CD4-positive, alpha-beta T cell treated with Interleukin-17A for 4 hours (primary cell): Measurements from ENCODE around the gene DTD1.
"Not testable (repeated sequence)": the region's sequence is repeated elsewhere in the genome, so short reads cannot be mapped to it uniquely, and the experiment has no call there.

Source experiments
- DNase-seq: peaks from one replicate; pipeline ENCODE4 v3.0.0-alpha.2; 2020; ENCODE audit warnings: mixed read lengths

The DTD1 gene

DNA sequence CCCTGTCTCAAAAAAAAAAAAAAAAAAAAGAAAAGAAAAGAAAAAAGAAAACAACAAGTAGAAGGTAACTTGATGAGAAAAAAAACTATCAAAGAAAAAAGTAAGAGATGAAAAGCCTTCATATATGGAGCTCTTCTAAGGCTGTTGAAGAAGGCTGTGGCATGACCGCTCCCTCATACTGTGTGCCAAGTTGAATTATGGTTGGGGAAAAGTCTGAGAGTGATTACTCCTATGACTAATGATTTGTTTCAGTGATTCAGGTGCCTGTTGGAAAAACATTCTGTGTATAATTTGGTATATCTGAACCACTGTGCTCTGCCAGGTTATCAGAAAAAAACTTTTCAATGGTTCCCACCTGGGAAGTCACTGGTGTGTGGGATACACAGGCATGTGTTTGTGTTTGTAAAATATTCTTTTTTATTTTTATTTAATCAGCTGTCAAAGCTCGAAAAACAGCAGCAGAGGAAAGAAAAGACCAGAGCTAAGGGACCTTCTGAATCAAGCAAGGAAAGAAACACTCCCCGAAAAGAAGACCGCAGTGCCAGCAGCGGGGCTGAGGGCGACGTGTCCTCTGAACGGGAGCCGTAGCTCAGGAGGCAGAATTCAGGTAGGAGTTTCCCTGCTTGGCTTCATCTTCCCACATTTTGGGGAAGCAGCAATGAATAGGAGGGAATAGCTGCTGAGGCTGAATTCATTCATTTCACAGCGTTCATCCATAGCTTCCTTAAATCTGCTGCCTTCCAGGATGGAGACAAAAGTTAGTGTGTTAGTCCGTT, 156.0 kb downstream of the DTD1 start:
- no peak for DNase-seq

DNA sequence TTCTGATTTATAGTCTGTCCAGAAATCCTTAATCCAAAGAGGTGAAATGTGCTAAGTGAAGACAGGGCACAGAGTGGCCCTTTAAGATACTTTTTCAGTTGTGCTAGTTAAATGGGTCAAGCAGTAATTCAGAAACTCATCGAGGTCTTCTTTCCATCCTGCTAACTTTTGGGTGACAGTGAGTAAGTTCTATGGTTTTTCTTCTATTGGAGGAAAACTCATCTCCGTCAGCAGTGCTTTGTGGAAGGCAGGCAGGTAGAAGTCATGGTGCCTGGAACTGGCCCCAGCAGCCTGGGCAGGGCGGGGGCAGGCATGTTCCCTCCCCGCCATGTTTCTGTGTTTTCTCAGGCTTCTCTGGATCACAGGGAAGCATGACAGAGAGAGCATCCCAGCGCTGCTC, 159.2 kb downstream of the DTD1 start:
- no peak for DNase-seq

DNA sequence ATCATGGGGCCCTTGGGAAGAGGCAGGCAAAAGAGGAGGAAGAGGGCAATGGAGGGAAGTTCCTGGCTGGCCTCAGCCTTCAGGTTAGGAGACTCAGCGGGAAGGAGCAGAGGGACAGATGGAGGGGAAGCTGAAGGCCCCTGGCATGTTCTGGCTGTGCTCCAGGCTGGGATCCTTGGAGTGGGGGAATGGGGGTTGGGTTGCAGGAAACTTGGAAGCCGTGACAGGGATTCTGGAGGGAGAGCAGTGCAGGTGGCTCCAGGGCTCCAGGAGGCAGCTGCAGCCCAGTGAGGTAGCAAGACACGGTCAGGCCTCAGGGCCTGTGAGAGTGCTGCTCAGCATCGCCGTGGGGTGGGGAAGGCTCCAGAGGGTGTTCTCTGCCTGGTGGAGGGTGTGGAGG, 161.1 kb downstream of the DTD1 start:
- no peak for DNase-seq

DNA sequence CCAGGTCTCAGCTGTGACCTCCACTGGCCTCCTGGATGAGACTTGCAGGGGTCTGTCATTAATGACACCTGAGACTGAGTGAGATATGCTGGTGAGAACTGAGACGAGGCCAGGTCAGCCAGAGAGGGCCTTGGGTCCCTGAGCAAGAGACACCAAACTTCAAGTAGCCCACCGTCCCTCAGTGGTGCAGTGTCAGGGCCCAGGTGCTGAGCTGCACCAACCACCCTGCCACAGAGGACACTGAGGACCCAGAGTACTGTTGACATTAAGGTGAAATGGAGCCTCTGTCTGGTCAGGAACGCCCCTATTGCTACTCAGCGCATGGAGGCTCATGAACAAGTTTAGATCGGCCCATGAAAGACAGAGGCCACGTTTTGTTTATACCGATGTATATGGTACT, 161.7 kb downstream of the DTD1 start:
- no peak for DNase-seq

DNA sequence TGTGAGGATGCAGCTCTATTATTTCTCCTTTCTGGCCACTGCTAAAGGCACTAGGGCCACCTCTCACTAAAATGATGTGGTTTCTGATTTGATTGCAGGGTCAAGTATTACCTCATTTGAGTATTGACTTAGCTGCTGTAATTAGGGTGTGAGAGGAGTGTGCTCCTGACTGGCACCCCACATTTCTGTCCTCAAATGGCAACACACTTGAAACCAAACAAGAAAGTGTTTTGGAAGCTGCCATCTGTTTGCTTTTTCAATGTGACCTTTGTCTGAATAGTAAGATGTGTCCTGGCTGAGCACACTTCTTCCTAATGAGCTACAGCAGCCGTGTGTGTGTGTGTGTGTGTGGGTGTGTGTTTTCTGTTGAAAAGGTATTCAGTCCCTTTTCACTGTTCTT, 162.9 kb downstream of the DTD1 start:
- no peak for DNase-seq

DNA sequence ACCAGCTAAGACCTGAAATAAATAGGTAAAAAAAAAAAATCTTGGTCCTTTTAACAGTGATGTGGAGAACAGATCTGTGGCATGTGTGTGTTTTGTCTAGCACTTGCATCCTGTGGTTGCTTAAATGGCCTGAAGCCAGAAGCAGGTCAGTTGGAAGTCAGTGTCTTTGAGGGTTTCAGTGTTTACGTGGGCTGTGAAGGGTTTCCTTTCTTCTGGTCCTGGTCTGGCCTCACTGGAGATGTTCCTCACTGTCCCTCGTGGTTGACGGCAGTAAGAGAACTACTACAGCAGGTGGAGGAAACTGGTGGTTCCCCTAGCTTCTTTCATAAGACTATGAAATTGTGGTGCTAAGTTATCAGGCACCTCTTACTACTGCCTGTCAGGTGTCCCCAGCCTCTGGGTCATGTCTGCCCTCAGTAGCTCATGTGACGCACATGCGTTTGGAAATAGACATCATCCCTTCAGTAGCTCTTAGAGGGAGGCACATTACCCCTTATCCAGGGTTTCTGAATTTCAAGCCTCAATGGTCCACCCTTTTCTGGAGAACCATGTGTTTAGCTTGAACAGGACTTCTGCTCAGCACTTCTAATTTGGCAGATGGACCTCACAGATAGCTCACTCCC, 166.3 kb downstream of the DTD1 start:
- no peak for DNase-seq

DNA sequence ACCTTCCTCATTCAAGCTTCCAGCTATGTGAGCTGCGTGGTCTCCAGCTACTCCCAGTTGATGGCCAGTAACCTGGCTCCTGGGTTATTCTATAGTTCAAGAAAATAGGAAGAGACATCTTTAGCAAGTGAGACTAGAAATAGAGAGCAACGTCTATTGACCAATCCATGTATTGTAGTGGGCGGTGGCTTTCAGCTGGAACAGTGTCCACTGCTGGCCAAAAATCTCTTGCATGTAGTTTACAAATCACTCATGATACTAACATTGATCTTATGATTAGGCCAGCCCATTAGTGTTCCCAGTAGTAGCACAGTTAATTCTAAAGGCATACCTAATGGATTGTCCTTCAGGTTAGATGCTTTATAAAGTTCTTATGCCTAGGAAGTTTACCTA, 166.8 kb downstream of the DTD1 start:
- DNase-seq = no peak

DNA sequence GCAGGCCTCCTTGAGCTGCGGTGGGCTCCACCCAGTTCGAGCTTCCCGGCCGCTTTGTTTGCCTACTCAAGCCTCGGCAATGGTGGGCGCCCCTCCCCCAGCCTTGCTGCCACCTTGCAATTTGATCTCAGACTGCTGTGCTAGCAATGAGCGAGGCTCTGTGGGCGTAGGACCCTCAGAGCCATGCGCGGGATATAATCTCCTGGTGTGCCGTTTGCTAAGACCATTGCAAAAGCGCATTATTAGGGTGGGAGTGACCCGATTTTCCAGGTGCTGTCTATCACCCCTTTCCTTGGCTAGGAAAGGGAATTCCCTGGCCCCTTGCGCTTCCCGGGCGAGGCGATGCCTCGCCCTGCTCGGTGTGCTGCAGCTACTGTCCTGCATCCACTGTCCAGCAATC, 173.0 kb downstream of the DTD1 start:
- DNase-seq = not testable (repeated sequence)

DNA sequence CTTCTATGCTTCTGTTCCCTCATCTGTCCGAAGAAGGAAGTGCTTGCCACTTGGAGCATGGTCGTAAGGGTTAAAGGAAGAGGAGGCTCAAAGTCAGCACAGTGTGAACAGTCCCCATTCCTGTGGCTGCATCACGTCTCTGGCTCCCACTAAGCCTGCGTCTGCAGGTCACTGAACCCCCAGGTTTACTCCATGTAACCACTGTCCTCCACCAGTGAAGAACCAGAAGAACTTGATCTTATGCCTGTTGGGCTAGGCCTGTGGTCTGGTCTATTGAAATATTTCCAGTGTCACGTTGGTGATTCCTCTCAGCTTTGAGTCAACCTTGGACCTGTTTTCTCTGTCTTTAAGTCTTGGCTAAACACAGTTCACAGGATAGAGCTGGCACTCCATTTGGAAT, 179.8 kb downstream of the DTD1 start:
- DNase-seq = no peak

DNA sequence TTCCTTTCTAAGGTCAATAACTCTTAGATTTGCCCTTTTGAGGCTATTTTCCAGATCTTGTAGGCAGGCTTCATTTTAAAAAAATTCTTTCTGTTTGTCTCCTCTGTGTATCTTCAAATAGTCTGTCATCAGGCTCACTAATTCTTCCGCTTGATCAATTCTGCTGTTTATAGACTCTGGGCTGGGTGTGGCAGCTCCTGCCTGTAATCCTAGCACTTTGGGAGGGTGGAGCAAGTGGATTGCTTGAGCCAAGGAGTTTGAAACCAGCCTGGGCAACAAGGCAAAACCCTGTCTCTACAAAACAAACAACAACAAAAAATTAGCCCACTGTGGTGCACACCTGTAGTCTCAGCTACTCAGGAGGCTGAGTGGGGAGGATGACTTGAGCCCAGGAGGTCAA, 185.7 kb downstream of the DTD1 start:
- no peak for DNase-seq

DNA sequence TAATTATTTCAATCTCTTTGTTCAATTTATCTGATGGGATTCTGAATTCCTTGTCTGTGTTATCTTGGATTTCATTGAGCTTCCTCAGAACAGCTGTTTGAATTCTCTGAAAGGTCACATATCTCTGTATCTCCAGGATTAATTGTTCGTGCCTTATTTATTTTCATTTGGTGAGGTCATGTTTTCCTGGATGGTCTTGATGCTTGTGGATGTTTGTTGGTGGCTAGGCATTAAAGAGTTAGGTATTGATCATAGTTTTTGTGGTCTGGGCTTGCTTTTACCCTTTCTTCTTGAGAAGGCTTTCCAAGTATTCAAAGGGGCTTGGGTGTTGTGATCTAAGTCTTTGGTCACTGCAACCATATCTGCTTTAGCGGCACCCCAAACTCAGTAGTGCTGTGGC, 186.4 kb downstream of the DTD1 start:
- no peak for DNase-seq

DNA sequence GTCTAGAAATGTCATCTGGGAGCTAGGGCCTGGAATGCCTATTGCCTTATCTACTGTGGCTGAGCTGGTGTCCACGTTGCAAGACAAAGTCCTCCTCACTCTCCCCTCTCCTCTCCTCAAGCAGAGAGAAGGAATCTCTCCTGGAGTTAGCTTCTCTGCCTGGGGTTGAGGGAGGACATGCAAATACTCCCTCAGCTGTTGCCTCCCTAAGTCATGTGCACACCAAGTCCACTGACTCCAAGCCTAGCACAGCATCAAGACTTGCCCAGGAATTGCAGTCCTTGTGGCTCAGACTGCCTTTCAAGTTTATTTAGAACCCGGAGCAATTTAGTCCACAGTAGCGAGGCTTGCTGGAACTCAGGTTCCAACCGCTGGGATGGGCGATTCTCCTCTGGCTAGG, 187.8 kb downstream of the DTD1 start:
- no peak for DNase-seq

DNA sequence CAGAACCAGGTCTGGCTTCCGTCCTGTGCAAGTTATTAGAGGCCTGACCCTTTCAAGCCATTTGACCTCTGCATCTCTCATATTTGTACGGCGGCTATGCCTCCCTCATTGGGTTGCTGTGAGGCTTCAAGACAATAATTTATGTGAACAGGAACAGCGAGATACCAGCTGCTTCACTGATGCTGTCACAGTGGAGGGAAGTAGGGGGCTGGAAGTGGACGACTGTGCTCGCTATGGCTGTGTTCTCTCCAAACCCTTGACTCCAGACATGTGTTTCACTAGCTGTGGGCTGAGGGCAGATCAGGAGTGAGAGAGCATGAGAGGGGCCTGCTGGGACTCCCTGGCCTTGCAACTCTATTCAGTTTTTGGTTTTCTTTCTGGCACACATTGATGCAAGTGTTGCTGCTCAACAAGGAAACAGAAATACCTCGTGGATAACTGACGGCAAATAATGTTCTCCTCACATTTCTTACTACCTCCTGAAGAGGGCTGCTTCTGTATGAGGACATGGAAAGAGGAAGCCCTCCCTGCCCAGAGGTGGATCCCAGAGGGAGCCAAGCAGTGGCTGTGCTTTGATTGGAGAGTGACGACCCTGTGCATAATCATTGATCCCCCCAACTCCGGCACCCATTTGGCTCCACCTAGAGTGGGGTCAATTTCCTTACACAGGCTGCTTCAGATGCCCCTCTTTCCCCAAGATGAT, 191.0 kb downstream of the DTD1 start:
- DNase-seq = no peak

DNA sequence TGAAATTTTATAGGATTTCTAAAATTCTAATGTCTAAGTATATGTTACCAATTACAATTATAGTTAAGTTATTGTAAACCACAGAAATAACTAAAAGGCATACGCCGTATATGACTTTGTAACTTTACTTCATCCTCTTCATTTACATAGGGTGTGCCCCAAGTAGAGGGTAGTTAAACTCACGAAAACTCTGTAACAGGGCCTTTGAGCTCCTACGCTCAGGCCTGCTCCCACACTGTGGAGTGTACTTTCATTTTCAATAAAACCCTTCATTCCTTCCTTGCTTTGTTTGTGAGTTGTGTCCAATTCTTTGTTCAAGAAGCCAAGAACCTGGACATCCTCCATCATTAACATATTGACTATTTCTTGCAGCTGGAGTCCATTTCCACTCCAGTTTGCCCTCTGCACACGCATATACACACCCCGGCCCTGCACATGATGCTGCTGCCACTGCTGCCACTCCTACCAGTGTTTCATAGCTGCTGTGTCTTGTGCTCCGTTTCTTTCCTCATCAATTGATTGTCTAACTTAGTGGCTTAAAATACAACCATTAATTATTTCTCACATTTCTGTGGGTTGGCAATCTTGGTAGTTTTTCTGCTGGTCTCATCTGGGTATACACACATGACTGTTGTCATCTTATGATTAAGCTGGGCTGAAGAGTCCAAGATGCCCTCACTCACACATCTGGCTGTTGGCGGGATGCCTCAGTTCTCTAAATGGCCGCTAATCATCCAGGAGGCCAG, 192.7 kb downstream of the DTD1 start:
- no peak for DNase-seq

DNA sequence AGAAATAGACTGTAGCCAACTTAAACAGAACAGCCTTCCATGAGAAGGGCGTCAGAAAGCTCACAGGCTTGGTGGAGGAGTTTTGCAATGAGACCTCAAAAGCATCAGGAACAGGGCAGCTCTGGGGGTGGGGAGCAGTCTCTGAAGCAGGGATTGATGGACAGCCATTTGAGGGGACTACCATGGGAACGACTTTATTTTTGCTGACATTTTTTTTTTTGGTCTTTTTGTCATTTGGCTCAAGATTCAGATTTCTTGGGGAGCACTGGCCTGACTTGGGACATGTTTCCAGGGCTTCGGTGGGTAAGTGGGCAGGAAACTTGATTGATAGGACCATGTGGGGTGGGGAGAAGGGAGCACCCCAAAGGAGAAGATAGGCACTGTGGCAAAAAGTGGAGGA, 193.7 kb downstream of the DTD1 start:
- no peak for DNase-seq

DNA sequence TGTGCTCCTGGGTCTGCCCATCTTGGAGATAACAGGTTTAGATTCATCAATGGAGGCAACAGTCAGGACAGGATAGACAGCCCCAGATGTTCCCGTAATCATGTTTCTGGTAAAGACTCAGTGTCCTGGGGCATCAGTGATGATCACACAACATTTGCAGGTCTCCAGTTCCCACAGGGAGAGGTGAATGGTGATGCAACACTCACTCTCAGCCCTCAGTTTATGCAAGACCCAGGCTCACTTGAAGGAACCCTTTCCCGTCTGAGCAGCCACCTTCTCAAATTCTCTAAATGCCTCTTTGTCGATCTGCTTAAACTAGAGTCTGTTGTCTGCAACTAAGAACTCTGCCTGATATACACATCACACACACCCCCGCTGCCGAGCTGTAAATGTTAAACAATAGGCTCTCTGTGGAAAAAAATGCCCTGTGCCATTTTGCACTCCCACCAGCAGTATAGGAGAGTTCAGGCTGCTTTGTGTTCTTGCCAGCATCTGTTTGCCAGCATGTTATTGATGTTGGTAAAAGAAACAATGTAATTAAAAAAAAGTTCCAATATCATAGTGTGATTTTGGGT, 195.6 kb downstream of the DTD1 start:
- DNase-seq = no peak

DNA sequence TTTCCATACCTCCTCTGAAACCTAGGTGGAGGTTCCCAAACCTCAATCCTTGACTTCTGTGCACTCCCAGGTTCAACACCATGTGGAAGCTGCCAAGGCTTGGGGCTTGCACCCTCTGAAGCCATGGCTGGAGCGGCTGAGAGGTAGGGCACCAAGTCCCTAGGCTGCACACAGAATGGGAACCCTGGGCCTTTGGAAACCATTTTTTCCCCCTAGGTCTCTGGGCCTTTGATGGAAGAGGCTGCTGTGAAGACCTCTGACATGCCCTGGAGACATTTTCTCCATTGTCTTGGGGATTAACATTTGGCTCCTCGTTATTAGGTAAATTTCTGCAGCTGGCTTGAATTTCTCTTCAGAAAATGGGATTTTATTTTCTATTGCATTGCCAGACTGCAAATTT, 199.2 kb downstream of the DTD1 start:
- DNase-seq = not testable (repeated sequence)

DNA sequence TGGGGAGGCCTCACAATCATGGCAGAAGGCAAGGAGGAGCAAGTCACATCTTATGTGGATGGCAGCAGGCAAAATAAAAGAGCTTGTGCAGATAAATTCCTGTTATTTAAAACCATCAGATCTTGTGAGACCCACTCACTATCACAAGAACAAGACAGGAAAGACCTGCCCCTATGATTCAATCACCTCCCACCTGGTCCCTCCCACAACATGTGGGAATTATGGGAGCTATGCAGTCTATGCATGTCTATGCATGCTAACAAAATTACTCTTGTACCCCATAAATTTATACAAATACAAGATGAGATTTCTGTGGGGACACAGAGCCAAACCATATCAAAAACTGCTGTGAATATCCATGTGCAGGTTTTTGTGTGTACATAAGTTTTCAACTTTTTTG, 200.2 kb downstream of the DTD1 start:
- DNase-seq = no peak

DNA sequence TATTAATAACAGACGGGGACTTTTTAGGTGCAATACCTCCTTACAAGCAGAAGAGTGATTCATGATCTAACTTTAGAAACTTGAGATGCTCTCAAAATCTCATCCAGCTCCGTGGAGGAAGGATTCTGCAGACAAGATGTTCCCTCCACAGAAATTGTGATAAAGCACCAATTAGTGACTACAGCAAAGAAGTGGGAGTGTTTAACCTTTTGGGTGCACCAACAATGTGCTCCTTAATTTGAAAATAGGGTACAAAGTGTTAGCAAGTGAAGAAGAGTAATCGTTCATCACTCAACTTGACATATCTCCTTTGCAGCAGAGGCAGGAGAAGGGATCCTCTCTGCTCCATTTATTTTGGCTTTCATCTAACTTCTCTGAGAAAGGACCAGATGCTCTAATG, 202.9 kb downstream of the DTD1 start:
- DNase-seq = no peak

DNA sequence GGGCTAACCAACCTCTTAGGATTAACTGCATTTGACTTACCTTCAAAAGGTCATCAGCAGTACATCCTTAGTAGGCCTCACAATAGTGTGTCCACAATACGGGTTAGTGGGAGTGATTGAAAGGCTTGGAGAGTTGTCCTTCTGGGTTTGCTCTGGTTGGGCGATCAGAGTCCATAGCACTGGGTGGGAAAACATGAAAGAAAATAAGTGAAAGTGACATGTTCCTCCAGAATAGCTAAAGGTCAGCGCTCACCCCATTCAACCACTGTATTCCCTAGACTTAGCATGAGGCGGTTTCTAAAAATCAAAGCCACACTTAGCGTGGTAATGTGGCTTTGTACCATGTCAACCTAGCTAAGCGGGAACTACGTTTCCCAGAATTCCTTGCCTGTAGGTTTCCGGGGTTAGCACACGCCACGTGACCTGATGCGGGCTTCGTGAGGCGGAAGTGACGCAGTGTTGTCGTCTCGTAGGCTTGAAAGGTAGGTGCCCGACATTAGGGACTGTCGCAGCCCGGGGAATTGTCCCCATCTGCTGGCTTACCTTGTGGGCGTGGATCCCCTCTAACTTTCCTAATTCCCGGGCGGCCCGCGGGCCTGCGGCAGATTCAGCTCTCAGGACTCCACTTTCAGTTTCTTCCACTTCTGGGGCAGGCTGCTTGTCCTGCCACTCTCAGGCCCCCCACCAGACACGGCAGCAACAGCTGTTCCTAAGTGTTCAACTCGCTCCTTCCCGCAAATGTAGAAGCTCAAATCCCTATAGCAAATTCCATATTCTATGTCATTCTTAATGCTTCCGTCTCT, 206.0 kb downstream of the DTD1 start:
- peak; percentile 90 for DNase-seq

DNA sequence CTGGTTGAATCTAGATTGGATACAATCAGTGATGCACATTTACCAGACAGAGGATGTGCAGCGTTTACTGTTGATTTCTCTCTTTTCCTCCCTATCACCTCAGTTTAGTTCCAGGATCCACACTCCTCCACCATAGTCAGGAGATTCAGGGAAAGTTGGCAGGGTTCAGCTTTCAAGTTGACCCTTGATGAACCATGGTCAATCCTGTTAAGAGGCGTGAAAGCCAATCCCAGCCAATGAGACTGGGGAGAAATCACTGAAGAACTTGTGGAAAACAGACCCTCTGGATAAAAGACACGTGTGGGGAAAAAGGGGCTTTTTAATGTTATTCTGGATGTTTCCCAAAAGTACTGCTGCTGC, 206.6 kb downstream of the DTD1 start:
- no peak for DNase-seq

DNA sequence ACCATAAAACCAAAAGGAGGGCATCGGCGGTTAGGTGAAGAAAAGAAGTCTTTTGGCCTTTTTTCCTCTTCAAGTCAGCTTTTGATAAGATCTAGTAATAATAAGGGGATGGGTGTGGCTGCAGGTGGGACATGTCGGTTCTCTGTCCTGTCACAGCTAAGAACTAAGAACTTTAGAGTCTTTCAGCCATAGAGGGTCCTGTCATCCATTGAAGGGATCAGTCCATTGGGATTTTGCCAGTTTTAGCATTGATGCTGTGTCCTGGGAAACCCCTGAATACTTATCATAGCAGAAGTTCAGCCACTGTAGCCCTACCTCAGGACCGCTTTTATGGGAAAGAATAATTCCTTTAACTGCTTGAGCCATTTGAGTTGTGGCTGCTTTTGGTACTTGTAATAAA, 207.5 kb downstream of the DTD1 start:
- no peak for DNase-seq
